ENCODE results near the gene PIR.

- TF ChIP-seq, protein P1, sequence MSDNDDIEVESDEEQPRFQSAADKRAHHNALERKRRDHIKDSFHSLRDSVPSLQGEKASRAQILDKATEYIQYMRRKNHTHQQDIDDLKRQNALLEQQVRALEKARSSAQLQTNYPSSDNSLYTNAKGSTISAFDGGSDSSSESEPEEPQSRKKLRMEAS (CRISPR knock-in tag; IDR thresholded peaks at IDR 0.05): no peak
- TF ChIP-seq, protein P2, sequence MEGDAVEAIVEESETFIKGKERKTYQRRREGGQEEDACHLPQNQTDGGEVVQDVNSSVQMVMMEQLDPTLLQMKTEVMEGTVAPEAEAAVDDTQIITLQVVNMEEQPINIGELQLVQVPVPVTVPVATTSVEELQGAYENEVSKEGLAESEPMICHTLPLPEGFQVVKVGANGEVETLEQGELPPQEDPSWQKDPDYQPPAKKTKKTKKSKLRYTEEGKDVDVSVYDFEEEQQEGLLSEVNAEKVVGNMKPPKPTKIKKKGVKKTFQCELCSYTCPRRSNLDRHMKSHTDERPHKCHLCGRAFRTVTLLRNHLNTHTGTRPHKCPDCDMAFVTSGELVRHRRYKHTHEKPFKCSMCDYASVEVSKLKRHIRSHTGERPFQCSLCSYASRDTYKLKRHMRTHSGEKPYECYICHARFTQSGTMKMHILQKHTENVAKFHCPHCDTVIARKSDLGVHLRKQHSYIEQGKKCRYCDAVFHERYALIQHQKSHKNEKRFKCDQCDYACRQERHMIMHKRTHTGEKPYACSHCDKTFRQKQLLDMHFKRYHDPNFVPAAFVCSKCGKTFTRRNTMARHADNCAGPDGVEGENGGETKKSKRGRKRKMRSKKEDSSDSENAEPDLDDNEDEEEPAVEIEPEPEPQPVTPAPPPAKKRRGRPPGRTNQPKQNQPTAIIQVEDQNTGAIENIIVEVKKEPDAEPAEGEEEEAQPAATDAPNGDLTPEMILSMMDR (IDR thresholded peaks at IDR 0.05): no peak
- TF ChIP-seq FOXJ3 (CRISPR knock-in tag; IDR thresholded peaks at IDR 0.05; ENCODE audit: borderline replicate concordance) (no peak), JUN (CRISPR knock-in tag; IDR thresholded peaks at IDR 0.05) (no peak), ZBTB21 (CRISPR knock-in tag; IDR thresholded peaks at IDR 0.05; ENCODE audit: borderline replicate concordance) (no peak), TP53 (CRISPR knock-in tag; IDR thresholded peaks at IDR 0.05) (no peak), USF2 (CRISPR knock-in tag; IDR thresholded peaks at IDR 0.05) (no peak), CREB1 (CRISPR knock-in tag; IDR thresholded peaks at IDR 0.05) (no peak), TEAD1 (CRISPR knock-in tag; IDR thresholded peaks at IDR 0.05) (no peak), FOXP1 (CRISPR knock-in tag; IDR thresholded peaks at IDR 0.05; ENCODE audit: borderline replicate concordance) (no peak)
- TF ChIP-seq, protein P3, sequence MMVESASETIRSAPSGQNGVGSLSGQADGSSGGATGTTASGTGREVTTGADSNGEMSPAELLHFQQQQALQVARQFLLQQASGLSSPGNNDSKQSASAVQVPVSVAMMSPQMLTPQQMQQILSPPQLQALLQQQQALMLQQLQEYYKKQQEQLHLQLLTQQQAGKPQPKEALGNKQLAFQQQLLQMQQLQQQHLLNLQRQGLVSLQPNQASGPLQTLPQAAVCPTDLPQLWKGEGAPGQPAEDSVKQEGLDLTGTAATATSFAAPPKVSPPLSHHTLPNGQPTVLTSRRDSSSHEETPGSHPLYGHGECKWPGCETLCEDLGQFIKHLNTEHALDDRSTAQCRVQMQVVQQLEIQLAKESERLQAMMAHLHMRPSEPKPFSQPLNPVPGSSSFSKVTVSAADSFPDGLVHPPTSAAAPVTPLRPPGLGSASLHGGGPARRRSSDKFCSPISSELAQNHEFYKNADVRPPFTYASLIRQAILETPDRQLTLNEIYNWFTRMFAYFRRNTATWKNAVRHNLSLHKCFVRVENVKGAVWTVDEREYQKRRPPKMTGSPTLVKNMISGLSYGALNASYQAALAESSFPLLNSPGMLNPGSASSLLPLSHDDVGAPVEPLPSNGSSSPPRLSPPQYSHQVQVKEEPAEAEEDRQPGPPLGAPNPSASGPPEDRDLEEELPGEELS (CRISPR knock-in tag; IDR thresholded peaks at IDR 0.05): no peak
- TF ChIP-seq, protein P4, sequence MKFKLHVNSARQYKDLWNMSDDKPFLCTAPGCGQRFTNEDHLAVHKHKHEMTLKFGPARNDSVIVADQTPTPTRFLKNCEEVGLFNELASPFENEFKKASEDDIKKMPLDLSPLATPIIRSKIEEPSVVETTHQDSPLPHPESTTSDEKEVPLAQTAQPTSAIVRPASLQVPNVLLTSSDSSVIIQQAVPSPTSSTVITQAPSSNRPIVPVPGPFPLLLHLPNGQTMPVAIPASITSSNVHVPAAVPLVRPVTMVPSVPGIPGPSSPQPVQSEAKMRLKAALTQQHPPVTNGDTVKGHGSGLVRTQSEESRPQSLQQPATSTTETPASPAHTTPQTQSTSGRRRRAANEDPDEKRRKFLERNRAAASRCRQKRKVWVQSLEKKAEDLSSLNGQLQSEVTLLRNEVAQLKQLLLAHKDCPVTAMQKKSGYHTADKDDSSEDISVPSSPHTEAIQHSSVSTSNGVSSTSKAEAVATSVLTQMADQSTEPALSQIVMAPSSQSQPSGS (CRISPR knock-in tag; IDR thresholded peaks at IDR 0.05; ENCODE audit: borderline replicate concordance, low read depth): no peak
- TF ChIP-seq, protein P5, sequence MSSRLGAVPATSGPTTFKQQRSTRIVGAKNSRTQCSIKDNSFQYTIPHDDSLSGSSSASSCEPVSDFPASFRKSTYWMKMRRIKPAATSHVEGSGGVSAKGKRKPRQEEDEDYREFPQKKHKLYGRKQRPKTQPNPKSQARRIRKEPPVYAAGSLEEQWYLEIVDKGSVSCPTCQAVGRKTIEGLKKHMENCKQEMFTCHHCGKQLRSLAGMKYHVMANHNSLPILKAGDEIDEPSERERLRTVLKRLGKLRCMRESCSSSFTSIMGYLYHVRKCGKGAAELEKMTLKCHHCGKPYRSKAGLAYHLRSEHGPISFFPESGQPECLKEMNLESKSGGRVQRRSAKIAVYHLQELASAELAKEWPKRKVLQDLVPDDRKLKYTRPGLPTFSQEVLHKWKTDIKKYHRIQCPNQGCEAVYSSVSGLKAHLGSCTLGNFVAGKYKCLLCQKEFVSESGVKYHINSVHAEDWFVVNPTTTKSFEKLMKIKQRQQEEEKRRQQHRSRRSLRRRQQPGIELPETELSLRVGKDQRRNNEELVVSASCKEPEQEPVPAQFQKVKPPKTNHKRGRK (CRISPR knock-in tag; IDR thresholded peaks at IDR 0.05; ENCODE audit: borderline replicate concordance): no peak
Observed at GRCh38 chrX:15515931-15516330, 22.8 kb upstream of the PIR start.

All from WTC11 (cell line).